GM18951 (cell line): Measurements from ENCODE around the gene INPP4A.

ENCODE experiments used
- POLR2A ChIP-seq: IDR thresholded peaks from 4 replicates; pipeline ENCODE4 v1.6.1; 2011; ENCODE audit warnings: mild to moderate bottlenecking; ENCODE audit not compliant: insufficient read length, insufficient read depth; ENCODE audit errors: extremely low read depth
- in situ Hi-C: fragments of 300-500 bp; cut with MboI; formaldehyde crosslinking; loops from one replicate; pipeline ENCODE4 v1.12.0; 2022; ENCODE audit warnings: low sequenced_read_pairs, mixed read lengths, inconsistent platforms; ENCODE audit not compliant: unreplicated experiment

The INPP4A gene

DNA sequence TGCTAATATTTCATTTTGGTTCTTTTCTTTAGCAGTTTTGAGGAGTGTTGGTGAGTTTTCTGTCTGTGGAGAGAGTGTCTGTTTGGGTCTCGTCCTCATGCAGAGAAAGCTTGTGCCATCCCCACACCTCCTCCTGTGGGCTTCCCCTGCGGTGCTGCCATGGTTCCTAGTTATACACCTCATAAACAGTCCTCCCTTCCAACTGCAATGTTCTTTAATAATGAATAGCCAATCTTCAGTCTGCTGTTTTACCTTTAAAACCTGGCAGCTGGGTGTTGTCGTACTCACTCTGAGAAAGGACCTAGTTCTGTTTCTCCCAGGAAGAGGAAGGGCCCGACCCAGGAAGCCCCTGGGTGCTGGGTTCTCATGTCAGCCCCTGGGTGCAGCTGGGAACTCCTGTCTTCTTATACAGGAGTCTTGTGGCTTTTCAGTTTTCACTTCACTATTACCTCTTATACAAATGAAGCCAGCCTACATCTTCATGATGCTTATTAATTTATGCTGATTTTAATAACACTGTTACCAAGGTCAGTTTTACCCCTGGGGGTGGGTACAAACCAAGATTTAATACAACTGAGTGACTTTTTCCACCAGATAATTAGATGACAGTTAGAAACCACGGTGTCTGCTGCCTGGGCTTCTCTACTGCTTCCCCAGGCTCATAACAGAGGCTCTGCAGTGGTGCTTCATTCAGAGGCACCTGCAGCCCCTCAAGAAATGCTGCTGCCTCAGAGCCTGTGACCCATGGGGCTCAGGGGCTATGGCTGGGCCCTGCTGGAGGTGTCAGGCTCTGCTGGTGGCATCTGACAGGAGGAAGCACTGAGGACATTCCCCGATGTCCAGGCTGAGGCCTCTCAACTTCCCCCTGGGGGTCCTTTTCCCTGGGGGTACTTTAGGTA lies 104.5 kb downstream of the INPP4A start:
- in situ Hi-C loops: no loop called here
- TF ChIP-seq POLR2A: no peak

DNA sequence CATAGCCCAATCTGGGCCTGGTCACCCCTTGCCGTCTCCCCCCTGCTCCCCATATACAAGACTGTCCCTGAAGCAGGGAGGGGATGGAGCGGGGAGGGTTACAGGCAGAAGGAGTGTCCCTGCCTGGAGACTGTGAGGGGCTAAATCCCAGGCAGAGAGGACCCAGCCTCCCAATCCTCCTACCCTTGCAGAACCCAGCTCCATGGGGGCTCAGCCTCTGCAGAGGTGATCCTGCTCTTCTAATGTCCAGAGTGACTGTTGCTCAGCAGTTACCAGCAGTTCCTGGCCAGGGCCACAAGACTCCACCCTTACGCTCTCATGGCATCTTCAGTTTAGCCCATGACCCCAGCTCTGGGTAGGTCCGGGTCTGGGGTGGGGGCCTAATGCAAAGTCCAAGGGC lies 105.5 kb downstream of the INPP4A start:
- in situ Hi-C loops: no loop called here
- TF ChIP-seq POLR2A: no peak

DNA sequence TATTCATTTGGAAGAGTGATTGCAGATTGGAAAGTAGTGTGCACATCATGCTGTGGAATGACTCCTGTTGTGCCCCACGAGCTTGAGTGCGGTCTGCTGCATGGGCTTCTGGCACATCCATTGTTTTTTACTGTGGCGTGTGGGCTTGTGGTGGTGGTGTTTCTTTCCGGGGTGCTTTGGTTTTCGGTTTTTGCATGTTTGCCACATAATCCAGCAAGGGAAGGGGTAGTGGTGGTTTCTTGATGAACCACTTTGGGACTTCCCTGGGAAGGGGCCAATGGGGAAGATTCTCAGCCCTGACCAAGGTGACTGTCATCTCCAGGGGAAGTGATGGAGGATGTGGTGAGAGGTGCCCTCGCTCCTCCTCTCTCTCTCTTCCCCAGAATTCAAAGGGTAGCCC lies 106.7 kb downstream of the INPP4A start:
- no peak for TF ChIP-seq POLR2A
- in situ Hi-C loops: no loop called here

DNA sequence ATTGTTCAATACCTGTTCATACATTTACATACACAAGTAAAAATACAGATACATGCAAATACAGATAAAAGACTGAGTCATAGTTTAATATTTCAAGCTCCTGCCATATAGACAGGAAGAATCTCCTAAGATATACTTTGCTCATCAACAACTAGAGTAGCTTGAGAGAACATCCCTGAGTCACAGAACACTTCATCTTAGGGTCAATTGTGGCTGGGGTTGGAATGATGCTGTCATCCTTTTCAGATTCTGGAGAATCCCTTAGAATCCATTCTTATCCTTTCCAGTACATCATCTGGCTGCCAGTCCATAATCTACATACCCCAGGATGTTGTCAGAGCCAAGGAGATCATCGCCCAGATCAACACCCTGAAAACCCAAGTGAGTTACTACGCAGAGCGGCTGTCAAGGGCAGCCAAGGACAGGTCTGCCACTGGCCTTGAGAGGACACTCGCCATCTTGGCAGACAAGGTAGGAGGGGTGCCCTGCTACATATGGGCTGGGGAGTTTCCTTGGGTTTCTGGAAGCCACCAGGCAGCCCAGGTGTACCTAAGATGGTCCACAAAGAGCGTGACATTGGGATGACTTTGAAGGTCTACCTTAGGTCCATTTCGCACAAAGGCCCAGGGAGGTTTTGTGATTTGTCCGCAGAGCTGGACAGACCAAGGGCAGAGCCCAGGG lies 108.0 kb downstream of the INPP4A start:
- no peak for TF ChIP-seq POLR2A
- in situ Hi-C loops: no loop called here

DNA sequence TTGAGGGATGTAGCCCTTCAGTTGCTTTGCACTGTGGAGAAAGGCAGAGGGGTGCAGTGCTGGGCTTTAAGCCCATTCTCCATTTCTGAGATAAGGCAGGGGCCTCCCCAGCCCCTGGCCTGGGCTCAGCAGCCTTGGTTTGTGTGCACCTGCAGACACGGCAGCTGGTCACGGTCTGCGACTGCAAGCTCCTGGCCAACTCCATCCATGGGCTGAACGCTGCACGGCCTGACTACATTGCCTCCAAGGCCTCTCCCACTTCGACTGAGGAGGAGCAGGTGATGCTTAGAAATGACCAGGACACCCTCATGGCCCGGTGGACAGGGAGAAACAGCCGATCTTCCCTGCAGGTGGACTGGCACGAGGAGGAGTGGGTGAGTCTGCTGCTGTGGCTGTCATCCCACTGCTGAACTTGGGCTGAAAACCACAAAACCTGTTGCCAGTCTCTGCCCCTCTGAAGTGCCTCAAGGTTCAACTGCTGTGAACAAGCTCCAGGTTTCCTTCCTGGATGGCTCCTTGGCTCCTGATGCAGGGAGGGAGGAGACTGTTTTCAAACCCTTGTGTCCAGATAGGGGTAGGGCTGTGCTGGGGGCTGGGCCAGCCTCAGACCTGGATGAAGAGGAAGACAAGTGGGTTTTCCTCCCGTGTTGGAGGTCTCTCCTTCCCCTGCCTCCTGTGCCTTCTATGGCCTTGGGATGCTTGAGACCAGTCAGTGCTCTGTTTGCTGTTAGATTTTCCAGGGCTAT lies 109.6 kb downstream of the INPP4A start:
- in situ Hi-C loops: no loop called here
- TF ChIP-seq POLR2A: no peak

DNA sequence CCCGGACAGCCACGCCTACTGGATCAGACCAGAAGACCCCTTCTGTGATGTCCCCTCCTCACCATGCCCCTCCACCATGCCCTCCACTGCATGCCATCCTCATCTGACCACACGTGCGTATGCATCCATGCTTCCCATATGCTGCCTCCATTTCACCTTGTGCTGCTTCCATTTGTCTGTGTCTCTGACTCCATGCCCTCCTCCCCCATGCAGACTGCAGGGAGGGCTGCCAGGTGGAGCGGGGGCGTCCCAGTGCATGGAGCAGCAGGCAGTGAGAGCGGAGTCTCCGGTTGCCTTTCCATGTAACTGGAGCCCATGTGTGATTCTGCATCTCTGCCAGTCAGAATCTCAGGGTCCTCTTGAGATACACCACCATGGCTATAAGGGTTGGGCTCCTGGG lies 111.0 kb downstream of the INPP4A start:
- no peak for TF ChIP-seq POLR2A
- in situ Hi-C loops: no loop called here

DNA sequence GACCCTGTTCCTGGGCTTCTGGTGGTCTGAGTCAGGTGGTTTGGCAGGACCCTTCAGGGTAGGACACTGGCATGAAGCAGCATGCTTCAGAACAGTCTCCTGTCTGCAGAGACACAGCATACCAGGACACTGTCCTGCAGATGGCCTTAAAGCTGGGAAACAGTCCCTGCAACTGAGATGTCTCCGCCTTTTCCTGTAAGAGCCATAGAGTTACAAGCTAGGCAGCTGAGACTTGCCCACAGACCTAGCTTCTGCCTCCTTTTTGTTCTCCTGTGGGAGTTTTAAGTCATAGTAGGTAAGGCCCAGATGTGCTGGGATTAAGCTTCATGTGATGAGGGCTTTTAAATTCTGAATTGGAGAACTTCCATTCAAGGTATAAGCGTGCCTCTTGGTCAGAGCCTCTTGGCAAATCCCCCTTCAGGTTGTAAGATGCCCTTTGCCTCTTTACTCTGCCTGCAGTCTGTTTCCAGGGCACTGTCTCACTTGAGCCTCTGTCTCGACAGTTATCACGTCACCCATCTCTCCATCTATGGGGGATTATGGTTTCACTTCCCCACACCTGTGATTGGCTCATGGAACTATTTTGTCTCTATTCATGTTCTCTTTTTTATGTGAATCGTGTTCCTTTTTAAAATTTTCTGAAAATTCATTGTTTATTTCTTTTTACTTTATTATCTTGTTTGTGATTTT lies 111.8 kb downstream of the INPP4A start:
- in situ Hi-C loops: no loop called here

DNA sequence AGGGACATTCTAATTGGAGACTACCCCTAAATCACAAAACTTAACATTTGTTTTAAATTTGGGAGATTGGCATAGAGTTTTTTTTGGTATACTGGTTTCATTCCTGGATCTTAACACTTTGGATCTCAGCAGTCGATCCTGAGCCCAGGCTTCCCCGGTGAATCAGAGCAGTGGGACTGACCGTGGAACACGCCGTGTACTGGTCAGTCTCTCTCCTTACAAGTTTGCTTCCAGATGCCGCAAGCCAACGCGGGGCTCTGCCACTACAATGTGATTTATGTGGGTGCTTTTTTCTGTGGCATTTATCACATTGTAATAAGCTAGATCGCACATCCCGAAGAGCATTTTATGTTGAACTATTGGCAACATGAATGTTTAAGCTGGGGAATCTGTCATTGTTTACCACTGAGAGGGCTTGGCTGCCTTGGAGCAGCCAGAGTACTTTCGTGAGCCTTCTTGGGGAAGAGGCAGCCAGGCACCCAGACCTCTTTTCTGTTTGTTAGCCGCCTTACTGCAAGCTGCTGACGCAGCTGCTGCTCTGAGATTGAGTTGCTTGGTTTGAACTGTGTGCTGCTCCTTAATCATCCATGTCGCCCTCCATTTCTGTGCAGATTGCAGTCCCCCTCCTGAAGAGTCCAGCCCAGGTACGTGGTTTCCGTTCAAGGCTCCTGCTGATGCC lies 114.3 kb downstream of the INPP4A start:
- TF ChIP-seq POLR2A: no peak
- in situ Hi-C loops: no loop called here

More for the DNA sequence above, 111.8 kb downstream of the INPP4A start:
- TF ChIP-seq POLR2A: no peak

DNA sequence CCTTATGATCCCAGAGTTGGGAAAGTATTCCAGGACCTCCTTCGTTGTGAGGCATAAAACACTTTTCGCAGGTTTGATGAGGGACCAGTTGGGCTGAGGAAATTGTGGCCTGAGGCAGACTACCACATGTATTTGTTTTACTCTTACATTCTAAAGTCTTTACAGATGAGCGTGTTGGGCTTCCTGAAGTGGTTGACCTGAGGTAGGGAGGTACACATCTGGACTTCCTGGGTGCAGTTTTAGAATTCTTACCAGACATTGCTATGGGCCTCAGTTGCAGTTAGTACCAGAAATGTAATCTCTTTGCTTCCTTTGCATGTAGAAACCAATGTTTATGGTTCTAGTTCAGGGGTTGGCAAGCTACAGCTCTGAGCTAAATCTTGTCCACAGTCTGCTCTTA lies 114.9 kb downstream of the INPP4A start:
- in situ Hi-C loops: no loop called here
- no peak for TF ChIP-seq POLR2A

DNA sequence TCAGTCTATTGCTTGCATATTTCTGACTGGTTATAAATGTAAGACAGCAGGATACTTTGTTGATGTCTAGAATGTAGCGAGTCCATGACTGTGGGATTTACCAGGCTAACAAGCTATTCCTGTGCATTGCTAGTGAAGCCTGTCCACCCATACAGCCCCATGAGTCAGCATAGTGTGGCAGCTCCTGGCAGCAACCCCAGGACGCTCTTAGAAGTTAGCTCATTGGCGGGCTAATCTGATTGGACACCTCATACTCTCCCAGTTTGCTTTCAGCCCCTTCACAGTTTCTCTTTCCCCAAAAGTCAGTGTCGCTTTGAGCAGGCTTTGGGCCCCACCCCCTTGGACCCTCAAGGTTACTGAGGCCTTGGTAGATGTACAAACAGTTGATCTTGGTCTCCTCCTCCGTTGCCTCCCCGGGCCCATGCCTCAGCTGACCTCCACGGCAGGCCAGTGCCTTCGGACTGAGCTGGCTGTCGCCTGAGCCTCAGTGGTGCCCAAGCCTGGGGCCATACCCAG lies 115.7 kb downstream of the INPP4A start:
- in situ Hi-C loops: no loop called here
- TF ChIP-seq POLR2A: no peak

DNA sequence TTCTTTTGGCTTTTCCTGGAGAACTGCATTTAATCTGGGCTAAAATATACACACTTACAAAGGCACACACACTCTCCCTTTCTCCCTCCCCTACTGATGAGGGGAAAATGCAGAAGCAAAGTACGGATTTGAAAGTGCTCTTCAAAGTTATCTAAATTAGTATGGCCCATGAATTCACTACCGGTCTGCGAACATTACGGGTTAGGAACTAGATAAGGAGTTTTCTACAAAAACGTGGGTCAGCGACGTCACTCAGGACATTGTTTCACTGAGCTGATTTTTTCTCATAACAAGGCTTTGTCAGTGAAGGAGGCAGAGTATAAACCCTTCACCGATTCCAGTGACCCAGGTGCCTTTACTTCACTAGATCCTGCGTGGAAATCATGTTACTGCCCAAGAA lies 116.4 kb downstream of the INPP4A start:
- in situ Hi-C loops: no loop called here

More for the DNA sequence above, 116.4 kb downstream of the INPP4A start:
- TF ChIP-seq POLR2A: no peak
